Endometrial microvascular endothelial cells (primary cell): Measurements from ENCODE around the gene LIG3. TPM values are rescaled to one million over a fixed set of nuclear protein-coding genes. Genes with fewer than 3 reads are reported as not detected.

Experiments used
- total RNA-seq: library from RNA; depleted of rRNA; stranded (reverse); fragments of >200 nt; gene quantifications from one replicate; pipeline ENCODE4 v1.2.3, GENCODE V29; 2015; ENCODE audit errors: inconsistent ontology term

LIG3 gene
- total RNA-seq, 1 donor from 2014 or later: 48.2 TPM

Other genes starting within 250 kb of the LIG3 start
- gene CCT6B, start 19.1 kb upstream of the LIG3 start, total RNA-seq: 2.9 TPM
- gene ZNF830, start 19.0 kb upstream of the LIG3 start, total RNA-seq: 12.5 TPM
- gene RFFL, start 83.2 kb downstream of the LIG3 start, total RNA-seq: 24.3 TPM
- gene RAD51D, start 139.3 kb downstream of the LIG3 start, total RNA-seq: 13.0 TPM
- gene FNDC8, start 141.1 kb downstream of the LIG3 start, total RNA-seq: not detected
- gene NLE1, start 161.8 kb downstream of the LIG3 start, total RNA-seq: 33.5 TPM
- gene UNC45B, start 167.3 kb downstream of the LIG3 start, total RNA-seq: not detected
- gene SLC35G3, start 213.9 kb downstream of the LIG3 start, total RNA-seq: not detected